NCI-H82 (cell line): ENCODE data around the gene SIRT7.
"Not testable (repeated sequence)": the region's sequence is repeated elsewhere in the genome, so short reads cannot be mapped to it uniquely, and the experiment has no call there.

Source experiments
- DNase-seq: peaks from one replicate; lab custom pipeline; 2025; lab: John Stamatoyannopoulos, UW

SIRT7 gene

DNA sequence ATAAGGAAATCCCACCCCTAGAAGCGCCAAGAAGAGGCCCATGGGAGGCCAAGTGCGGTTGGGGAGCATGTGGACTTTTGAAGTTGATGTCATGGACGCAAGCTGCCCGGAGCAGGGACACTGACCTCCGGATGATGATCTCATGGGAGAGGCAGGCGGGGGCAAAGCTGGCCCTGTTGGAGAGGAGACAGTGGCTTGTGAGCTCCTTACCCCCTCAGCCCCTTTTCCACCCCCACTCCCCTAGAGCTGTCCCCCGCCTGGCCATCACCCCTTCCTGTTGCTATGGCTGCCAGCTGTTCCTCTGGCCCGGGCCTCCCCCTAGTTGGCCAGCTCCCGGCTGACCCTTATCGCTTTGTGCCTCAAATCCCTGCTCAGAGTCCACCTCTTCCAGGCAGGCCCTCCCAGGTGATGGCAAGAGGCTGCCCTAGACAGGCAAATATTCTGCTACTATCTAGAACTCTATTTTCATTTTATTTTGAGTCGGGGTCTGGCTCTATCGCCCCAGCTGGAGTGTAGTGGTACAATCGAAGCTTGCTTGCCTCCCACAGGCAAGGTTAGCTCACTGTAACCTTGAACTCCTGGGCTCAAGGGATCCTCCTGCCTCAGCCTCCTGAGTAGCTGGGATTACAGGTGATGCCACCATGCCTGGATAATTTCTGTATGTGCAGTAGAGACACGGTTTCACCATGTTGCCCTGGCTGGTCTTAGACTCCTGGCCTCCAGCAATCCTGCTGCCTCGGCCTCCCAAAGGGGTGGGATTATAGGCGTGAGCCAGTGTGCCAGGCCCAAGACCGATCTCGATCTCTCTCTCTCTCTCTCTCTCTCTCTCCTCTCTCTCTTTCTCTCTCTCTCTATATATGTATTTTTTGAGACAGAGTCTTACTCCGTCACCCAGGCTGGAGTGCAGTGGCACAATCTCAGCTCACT lies 36.4 kb upstream of the SIRT7 start:
- no peak for DNase-seq

DNA sequence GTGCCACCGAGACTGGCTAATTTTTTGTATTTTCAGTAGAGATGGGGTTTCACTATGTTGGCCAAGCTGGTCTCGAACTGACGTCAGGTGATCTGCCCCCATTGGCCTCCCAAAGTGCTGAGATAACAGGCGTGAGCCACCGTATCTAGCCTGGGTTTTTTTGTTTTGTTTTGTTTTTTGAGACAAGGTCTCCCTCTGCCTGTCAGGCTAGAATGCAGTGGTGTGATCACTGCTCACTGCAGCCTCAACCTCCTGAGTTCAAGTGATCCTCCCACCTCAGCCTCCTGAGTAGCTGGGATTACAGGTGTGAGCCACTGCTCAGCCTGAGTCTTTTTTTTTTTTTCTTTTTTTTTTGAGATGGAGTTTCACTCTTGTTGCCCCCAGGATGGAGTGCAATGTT lies 35.5 kb upstream of the SIRT7 start:
- not testable (repeated sequence) for DNase-seq

DNA sequence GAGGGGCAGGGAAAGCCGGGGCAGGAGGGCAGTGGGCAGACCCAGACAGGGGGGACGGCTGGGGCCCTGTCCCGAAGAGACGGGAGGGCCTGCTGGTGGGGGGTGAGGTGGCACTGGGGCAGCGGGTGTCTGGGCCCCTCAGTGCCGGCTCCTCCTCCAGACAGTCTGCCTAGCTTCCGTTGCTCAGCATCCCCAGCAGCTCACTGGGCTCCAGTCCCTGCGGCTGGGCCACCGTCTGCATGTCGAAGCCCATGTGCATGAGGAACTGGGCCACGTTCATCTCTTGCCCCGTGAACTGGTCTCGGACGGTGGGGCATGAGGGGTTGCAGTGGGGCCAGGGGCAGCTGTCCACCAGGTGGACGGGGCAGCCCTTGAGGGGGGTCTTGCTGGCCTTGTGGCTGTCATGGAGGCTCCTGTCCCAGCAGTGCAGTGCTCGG lies 34.8 kb upstream of the SIRT7 start:
- no peak for DNase-seq

DNA sequence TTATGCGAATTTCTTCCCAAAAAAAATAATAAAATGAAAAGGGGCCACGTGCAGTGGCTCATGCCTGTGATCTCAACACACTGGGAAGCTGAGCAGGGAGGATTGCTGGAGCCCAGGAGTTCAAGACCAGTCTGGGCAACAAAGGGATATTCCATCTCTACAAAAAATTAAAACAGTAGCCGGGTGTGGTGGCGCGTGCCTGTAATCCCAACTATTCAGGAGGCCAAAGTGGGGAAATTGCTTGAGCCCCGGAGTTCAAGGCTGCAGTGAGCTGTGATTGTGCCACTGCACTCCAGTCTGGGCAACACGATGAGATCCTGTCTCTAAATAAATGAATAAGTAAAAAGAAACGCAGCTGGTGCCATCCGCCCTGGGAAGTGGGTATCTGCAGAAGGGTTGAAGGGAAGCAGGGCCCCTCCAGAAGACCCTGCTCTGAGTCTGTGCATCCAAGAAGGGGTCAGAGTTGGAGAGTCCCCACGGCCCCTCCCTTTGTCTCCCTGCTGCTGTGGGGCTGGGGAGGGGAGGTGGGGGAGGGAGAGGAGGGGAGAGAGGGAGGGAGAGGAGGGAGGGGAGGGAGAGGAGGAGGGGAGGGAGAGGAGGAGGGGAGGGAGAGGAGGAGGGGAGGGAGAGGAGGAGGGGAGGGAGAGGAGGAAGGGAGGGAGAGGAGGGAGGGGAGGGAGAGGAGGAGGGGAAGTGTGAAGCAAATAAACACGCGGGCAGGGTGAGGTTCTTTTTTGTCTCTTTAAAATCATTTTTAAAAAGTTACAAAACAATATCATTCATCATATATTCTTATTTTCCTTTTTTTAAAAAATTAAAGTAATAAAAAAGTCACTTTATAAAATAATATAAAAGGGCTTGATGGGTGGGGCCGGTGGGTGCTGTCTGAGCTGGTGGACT lies 34.1 kb upstream of the SIRT7 start:
- DNase-seq = no peak

DNA sequence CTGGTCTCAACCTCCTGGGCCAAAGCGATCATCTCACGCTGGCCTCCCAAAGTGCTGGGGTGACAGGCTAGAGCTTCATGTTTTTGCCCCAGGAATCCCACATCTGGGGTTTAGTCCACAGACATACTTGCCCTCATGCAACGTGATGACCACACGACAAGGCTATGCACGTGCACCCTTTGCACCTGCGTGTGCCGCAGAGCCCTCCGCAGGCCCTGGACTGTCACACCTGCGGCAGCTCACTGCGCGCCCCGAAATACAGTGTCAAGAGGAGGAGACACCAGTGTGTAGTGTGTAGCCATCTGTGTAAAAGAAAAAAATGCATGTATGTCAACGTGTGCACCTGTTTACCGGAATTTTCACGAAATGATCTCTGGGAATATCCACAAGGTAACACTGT lies 32.5 kb upstream of the SIRT7 start:
- no peak for DNase-seq

DNA sequence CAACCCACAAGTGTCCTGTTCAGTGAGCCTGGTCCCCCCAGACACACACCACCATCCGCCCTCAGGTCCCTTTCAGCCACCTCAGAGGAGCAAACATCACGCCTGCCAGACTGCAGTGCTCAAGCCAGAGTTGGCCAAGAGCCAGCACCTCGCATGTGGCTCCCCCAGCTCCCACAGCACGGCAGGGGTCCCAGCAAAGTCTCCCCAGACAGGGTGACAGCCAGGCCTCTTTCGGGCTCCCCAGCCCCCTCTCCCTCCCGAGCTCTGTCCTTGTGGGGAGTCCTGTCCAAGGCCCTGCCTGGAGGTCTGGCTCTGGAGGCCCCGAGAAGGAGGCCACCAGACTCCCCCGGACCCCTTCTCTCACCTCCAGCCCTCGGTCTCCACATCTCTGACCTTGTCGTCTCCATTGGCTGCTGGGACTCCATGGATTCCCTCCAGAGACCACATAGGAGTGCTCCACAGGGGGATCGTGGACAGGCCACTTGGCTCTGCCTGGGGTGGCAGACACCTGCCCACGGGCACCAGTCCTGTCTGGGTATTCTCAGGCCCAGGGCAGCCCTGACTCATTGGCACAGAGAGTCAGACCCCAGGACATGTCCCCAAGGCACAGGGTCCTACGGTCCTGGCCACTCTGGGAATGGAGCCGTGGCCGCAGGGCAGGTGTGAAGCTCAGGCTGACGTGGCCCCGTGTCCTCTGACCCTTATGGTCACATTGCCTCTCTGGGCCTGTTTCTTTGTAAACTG lies 30.8 kb upstream of the SIRT7 start:
- no peak for DNase-seq

DNA sequence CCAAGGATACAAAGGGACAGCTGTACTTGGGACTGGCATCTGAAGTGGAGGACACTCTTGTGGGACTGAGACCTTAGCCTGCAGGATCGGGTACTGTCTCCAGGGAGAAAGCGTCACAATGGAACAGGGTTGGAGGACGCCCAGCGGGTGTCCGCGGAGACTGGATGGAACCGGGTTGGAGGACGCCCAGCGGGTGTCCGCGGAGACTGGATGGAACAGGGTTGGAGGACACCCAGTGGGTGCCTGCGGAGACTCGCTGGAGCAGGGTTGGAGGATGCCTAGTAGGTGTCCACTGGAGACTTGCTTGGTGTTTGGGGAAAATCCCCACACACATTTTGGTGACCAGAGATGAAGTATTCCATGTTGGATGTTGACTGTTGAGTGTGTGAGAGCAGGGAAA lies 29.2 kb upstream of the SIRT7 start, which contains the start of gene MYADML2:
Gene MYADML2, minus strand, starts transcription at position 45 of the 400 bp plus-strand sequence. CDS start 5,492 bp downstream, outside the sequence.
- DNase-seq = no peak

DNA sequence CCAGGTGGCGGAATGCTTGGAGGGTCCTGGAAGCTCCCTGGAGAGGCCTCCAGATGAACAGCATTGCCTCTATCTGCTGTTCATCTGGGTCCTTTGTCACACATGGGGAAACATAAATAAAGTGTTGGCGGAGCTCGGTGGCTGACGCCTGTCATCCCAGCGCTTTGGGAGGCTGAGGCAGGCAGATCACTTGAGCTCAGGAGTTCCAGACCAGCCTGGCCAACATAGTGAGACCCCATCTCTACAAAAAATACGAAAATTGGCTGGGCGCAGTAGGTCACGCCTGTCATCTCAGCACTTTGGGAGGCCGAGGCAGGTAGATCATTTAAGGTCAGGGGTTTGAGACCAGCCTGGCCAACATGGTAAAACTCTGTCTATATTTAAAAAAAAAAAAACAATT lies 26.9 kb upstream of the SIRT7 start:
- DNase-seq = no peak

DNA sequence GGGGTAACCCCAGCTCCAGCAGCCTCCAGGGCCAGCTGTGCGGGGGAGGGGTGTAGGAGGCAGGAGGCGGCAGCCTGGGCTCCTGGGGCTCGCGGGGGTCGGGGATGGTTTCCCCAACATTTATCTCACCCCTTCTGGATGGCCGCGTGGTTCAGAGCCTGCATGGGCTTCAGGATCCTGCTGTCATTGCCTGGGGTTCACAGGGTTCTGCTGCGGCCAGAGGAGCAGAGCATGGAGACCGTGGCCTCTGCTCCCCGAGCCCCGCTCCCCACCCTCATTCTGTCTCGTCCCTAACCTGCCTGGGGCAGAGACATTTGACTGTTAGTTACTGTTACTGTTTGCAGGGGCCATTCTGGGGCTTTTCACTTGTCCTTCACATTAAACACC lies 24.2 kb upstream of the SIRT7 start:
- DNase-seq = no peak

DNA sequence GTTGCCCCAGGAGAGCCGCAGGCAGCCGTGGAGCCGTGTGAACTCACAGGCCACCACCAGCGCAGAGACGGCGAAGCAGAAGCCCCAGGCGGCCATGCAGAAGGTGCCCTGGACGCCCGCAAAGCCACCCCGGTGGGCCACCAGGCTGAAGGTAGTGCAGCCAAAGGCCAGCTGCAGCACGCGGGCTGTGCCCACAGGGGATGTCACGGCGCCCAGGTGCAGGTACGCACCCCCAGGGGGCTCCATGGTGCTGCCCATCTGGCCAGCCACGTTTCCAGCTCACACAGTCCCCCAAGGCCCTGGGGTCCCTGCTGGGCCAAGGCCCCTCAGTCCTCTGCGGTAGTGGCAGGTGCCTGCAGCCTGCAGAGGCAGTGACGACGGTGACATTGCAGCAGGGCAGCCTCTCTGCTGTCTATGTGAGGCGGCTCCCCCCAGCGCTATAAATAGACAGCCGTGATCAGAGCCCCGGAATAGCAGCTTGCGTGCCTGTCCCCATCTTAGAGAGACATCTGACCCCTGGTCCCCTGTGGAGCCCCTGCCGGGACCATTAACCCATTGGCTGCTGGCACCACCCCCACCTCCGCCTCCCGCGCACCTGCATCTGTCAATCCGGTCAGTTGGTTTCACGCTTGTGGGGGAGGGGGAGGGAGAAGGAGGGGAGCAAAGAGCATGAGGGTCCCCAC lies 23.6 kb upstream of the SIRT7 start:
- no peak for DNase-seq

DNA sequence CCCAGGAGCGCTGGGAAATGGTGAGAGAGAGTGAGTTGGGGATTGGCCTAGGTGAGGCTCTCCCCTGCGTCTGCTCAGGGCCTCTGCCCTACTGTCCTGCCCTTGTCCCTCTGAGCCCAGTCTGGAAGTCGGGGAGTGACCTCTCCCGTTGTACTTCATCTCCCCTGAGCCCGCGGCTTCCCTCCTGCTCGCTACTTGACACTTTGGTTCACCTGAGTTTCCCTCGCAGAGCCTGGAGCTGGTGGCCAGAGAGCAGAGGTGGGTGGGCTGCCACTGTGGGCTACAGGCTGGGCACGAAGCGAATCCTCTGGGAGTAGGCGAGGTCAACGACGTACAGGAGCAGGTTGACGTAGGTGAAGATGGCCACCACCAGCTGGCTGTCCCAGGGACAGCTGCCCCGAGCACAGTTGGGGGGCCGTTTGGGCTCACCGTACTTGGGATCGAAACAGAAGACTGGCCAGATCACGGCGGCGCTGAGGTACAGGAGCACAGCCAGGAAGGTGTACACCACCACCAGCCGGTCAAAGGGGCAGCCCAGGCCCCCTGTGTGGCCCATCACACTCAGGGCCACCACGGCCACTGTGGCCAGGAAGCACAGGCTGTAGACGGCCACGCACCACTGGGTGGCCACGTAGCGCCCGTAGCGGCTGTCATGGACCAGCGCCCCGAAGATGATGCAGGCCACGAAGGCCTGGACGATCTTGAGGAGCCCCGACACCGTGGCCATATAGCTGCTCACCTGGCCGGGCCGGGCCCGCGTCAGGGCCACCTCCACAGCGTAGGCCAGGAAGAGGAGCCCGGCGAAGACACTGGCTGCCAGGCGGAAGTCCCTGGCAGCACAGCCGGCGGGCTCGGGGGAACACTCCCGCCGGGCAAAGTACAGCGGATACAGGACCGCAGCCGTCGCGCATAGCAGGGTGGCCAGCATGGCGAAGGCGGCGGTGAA lies 22.8 kb upstream of the SIRT7 start:
- no peak for DNase-seq

DNA sequence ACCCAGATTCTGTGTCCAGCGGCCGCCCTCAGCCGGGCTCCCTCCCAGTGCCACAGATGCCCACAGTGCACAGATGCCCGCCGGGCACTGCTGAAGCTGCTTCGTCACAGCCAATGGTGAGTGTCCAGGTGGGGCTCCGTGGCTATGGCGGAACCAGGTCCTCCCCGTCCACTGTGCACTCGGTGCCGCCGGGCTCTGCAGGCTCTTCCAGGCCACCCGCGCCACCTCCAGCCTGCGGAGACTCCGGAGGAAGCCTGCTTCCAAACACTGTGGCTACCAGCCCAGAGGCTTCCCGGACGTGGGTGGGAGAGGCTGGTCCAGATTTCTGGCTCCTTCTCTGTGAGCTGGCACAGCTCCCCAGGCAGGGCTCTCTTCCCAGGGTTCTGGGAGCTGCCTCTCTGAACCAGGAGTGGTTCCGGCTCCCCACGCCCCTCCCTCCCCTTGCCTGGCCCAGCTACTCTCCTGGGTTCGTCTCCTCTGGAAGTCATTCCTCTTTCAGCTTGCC lies 22.0 kb upstream of the SIRT7 start:
- DNase-seq = no peak

DNA sequence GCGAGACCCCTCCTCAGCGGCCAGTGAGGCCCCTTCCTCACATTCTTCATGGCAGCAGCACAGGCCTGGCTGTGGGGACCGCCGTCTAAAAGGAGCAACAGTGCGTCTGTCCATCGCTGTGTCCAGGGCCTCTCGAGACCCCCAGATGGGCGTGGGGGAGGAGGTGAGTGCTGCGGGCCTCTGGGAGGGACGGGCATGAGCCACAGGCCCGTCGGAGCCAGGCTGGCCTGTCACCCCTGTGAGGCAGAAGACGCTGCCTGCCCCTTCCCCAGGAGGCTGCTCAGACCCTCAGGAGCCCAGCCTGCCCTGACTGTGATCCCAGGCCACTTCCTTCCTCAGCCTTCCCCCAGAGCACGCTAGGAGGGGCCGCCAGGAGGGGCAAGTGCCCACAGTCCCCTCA lies 21.2 kb upstream of the SIRT7 start:
- no peak for DNase-seq

DNA sequence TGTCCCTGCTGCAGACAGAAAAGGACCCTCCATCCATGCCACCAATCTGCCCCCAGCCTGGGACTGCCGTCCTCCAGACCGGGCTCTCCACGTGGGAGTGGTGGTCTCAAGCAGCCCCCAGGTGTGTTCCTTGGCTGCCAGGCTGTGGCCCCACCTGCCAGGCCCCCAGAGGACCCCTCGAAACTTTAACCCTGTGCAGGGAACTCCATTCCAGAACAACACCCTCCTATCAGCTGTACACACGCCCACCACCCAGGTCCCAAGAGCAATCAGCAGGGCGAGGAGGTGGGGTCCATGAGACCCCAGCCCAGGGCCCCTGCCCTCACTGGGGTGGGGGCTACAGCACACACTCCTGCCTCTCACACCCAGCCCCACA lies 17.7 kb upstream of the SIRT7 start:
- DNase-seq = no peak

DNA sequence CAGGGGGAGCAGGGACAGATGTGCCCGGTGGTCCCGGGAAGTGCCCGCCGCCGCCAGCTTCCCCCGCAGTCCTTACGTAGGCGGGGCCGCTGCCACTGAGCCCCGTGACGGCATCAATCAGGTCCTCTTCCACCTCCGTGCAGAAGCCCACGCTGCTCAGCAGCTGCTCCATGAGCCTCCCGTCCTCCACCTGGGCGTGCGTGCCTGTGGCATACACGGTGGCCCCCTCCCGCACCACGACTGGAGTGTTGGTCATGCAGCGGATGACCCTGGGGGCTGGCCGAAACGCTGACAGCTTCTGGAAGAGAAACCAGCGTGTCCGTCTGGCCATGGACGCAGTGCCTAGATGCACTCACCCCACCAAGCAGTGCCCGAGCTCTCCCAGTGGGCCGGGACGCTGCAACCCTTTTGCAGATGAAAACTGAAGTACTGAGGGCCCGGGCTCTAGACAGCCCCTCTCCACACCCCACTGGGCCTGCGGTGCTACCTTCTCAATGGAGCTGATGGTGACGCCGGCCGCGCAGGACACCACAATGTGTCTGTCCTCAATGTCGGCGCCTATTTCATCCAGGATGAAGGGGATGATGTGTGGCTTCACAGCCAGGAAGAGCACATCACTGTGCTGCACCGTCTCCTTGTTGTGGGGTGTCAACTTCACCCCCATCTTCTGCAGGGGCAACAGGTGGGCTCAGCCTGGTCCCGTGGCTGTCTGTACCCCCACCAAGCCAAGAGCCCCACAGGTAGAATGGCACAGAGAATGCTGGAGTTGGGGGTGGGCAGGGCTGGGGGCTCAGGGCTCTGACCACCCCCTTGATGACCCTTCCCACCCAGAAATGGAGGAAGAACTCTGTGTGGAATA lies 17.1 kb upstream of the SIRT7 start:
- DNase-seq = no peak

DNA sequence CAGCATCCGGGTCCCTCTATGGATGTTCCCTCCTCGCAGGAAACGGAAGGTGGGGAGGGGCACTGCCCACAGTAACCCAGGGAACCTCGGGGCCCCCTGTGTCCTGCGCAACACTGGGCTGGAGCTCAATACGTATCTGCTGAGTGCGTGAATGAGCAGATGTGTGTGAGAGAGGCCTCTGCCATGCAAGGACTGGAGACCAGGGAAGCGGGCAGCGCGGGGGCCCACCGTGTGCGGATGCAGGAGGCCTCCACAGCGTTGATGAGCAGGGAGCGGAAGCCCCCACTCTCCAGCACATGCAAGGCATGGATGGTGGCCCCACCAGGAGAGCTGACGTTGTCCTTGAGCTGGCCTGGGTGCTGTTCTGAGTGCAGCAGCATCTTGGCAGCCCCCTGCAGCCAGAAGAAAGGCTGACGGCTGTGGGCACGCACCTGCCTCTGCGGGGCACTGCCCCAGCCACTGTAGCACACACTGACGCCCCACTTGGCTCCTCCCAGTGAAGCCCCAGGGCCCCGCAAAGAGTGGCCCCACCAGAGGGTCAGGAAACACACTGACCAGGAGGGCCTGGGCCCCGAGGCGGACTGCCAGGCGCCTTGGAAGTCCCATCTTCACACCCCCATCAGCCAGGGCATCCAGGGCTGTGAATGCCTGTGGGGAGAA lies 16.3 kb upstream of the SIRT7 start:
- DNase-seq = no peak

DNA sequence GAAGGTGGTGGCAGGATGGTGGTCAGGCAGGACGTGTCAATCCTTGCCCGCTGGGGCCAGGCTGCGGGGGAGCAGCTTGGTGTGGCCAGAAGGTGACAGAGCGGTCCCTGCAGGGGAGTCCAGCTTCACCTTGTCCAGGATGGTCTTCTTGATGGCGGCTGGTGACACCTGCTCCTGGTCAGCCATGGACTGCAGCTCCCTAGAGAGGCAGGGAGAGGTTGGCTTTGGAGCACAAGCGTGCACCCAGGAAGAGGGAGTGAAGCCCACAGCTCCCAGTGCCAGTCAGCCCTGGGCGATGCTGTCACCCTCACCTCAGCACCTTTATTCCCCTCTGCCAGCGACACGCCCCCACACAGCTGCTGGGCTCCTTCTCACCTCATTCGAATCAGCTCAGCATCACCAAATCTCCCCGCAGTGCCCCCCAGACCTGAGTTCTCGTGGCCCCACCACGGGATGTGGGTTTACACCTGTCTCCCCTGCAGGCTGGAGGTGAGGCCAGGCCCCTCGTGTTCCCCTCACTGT lies 15.3 kb upstream of the SIRT7 start:
- no peak for DNase-seq

DNA sequence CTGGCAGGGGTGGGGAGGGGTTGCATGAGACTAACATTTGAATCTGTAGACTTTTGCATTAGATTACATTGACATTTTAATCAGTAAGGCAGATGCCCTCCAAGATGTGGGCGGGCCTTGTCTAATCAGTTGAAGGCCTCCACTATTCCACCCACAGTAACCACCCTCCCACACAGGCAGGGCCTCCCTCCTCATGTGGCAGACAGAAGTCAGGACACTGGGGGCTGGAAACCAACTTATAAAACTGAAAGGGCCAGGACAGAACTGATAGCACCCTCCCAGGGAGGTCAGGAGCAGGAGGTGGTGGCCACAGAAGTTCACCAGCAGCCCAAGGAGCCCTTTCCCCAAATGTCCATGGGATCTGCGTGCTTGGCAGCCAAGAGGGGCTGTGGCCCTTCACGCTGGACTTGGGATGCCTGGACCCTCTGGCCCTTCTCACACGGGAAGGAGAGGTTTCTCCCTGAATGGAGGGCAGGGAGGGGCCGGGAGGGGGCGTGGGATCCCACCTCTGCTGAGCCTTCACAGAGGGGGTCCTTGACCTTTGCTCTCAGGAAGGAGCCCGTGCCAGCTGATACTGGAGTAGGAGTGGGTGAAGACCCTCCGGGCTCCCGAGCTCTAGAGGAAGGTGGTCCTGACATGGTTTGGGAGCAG lies 14.5 kb upstream of the SIRT7 start:
- no peak for DNase-seq
